ENCODE data around the gene USP7. TPM values are rescaled to one million over a fixed set of nuclear protein-coding genes. Genes with fewer than 3 reads are reported as not detected.

The USP7 gene
- total and polyA plus RNA-seq, 2 experiments from 2014 or later = 13.3 to 30.6 TPM

DNA sequence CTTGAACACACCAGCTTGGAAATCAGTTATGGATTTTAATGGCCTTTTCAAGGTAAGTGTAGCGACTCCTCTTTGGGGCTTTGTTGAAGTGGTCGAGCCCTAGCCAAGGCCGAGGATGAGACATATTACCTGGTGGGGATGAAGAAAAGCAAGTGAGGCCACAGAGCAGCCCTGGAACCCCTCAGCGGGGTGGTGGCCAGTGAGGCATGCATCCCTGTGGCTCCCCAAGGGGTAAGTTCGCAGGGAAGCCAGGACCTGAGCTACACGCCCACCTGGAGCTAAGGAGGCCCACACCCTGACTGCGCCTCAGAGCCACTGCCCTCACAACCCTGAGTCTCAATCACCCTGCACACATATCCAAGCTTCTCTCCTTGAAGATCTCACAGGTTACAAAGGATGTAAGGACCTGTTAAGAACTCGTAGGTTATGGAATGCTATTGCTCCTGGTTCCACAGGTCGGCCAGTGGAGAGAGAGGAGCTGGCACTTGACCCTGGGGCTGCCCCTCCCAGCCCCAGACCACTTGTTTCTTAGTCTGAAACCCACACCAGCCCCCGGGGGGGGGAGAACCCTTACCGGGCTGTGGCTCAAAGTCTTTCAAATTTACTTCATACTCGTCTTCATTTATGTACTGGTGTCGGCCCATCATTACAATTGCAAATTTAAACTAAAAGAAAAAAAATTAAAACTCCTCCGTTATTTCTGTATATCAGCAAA, 69.6 kb downstream of the USP7 start:
- no peak for TF ChIP-seq EZH2 (IDR thresholded peaks at IDR 0.05; ENCODE audit: insufficient read depth, poor library complexity, severe bottlenecking)
- no peak for TF ChIP-seq EZH2phosphoT487 (IDR thresholded peaks at IDR 0.05; ENCODE audit: insufficient read depth, low read depth)
- Histone ChIP-seq H3K79me2 (ENCODE audit: insufficient read depth) (no peaks in the 10 kb centered on the region), H2AFZ (no peak overlapping the region), H3K36me3 (ENCODE audit: low read depth) (peaks cover 73% of the 10 kb centered on the region), H3K27me3 (replicated peaks; ENCODE audit: insufficient read depth) (no peaks in the 10 kb centered on the region), H3K27ac (no peak overlapping the region), H3K9me3 (ENCODE audit: low read depth) (no peaks in the 10 kb centered on the region), H3K4me3 (no peak overlapping the region), H3K4me1 (ENCODE audit: insufficient read depth) (no peaks in the 10 kb centered on the region), H4K20me1 (ENCODE audit: insufficient read depth) (no peaks in the 10 kb centered on the region), H3K4me2 (ENCODE audit: unreplicated experiment) (no peak overlapping the region), H3K9ac (no peak overlapping the region), H3K9me2 (ENCODE audit: insufficient read depth) (no peaks in the 10 kb centered on the region), H3F3A (ENCODE audit: insufficient read depth) (peaks cover 10% of the 10 kb centered on the region; the same call in 1 of the 2 replicates)
- 89 to 92% methylated on average over 14 of the region's 14 CpGs for WGBS, 2 experiments (ENCODE audit: low coverage in 1 of 2, low lambda C conversion rate in 2 of 2, missing lambda C conversion rate in 2 of 2)
- in situ Hi-C loops (cut with MboI) = loop anchor here (10.0 kb wide), 1 partner anchor 111 kb away; no protein-coding TSS in a partner anchor
- DNase-seq = no peak

DNA sequence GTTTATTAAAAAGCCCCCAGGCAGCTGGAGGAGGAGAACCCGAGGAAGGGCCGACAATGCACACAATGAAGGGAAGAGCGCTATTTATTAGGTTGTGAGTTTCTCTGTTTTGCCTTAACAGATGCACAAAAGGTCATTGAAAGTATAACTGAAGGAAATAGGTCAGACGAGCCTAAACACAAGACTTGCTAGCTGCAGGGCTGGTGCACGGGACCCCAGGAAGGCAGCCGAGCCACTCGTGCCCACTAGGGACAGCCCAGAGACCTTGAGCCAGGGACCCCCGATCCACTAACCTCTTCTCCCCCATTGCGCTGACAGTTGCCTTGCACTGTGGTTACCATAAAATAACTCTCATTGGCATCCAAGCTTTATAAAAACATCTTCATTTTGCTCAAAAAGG, 70.3 kb downstream of the USP7 start:
- H3F3A ChIP-seq (ENCODE audit: insufficient read depth) = peaks cover 10% of the 10 kb centered on the region; the same call in 1 of the 2 replicates
- WGBS, 2 experiments (ENCODE audit: low coverage in 1 of 2, low lambda C conversion rate in 2 of 2, missing lambda C conversion rate in 2 of 2) = 85% methylated on average over 9 of the region's 9 CpGs
- peaks cover 66% of the 10 kb centered on the region for H3K36me3 ChIP-seq (ENCODE audit: low read depth)
- H3K9ac ChIP-seq = no peak overlapping the region
- H3K27me3 ChIP-seq (replicated peaks; ENCODE audit: insufficient read depth) = no peaks in the 10 kb centered on the region
- no peak for TF ChIP-seq EZH2 (IDR thresholded peaks at IDR 0.05; ENCODE audit: insufficient read depth, poor library complexity, severe bottlenecking)
- no peak for TF ChIP-seq EZH2phosphoT487 (IDR thresholded peaks at IDR 0.05; ENCODE audit: insufficient read depth, low read depth)
- H2AFZ ChIP-seq = no peak overlapping the region
- H3K79me2 ChIP-seq (ENCODE audit: insufficient read depth) = no peaks in the 10 kb centered on the region
- no peak for DNase-seq
- H3K4me3 ChIP-seq = no peak overlapping the region
- H4K20me1 ChIP-seq (ENCODE audit: insufficient read depth) = no peaks in the 10 kb centered on the region
- H3K9me3 ChIP-seq (ENCODE audit: low read depth) = no peaks in the 10 kb centered on the region
- in situ Hi-C loops (cut with MboI) = loop anchor here (10.0 kb wide), 1 partner anchor 111 kb away; no protein-coding TSS in a partner anchor
- no peaks in the 10 kb centered on the region for H3K9me2 ChIP-seq (ENCODE audit: insufficient read depth)
- no peak overlapping the region for H3K4me2 ChIP-seq (ENCODE audit: unreplicated experiment)
- H3K27ac ChIP-seq = no peak overlapping the region
- H3K4me1 ChIP-seq (ENCODE audit: insufficient read depth) = peaks cover 2% of the 10 kb centered on the region

GRCh38 chr16:8892101-8892575, 71.6 kb downstream of the USP7 start:
- in situ Hi-C loops (cut with MboI) = loop anchor here (10.0 kb wide), 1 partner anchor 113 kb away; no protein-coding TSS in a partner anchor
- Histone ChIP-seq H2AFZ (no peak overlapping the region), H3K27me3 (replicated peaks; ENCODE audit: insufficient read depth) (no peaks in the 10 kb centered on the region), H3K9me2 (ENCODE audit: insufficient read depth) (no peaks in the 10 kb centered on the region), H3K4me1 (ENCODE audit: insufficient read depth) (peaks cover 10% of the 10 kb centered on the region), H3K79me2 (ENCODE audit: insufficient read depth) (no peaks in the 10 kb centered on the region), H3K4me2 (ENCODE audit: unreplicated experiment) (no peak overlapping the region), H4K20me1 (ENCODE audit: insufficient read depth) (no peaks in the 10 kb centered on the region), H3F3A (ENCODE audit: insufficient read depth) (peaks cover 14% of the 10 kb centered on the region), H3K9me3 (ENCODE audit: low read depth) (no peaks in the 10 kb centered on the region), H3K27ac (no peak overlapping the region), H3K36me3 (ENCODE audit: low read depth) (peaks cover 59% of the 10 kb centered on the region), H3K4me3 (no peak overlapping the region), H3K9ac (no peak overlapping the region)
- DNase-seq = no peak
- no peak for TF ChIP-seq EZH2phosphoT487 (IDR thresholded peaks at IDR 0.05; ENCODE audit: insufficient read depth, low read depth)
- no peak for TF ChIP-seq EZH2 (IDR thresholded peaks at IDR 0.05; ENCODE audit: insufficient read depth, poor library complexity, severe bottlenecking)
- 84 to 91% methylated on average over 15 to 16 of the region's 16 CpGs for whole genome bisulfite sequencing, 2 experiments (ENCODE audit: low coverage in 1 of 2, low lambda C conversion rate in 2 of 2, missing lambda C conversion rate in 2 of 2)

DNA sequence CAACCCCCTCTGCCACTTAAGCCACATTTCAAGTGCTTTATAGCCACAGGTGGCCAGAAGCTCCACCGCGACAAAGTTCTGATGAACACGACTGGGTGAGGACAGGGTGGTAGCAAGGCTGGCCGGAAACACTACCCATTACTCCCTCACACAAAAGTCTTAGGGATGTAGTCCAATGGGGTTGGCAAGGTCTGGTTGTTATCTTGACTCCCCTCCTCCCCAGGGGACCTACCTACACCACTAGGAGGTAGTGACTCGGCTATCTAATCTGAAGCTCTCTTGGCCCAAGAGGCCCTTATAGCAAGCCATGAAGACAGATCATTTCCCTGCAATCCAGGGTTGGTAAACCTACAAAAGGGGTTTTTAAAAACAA, 73.2 kb downstream of the USP7 start:
- Histone ChIP-seq H4K20me1 (ENCODE audit: insufficient read depth) (no peaks in the 10 kb centered on the region), H3K9me3 (ENCODE audit: low read depth) (no peaks in the 10 kb centered on the region), H3K4me2 (ENCODE audit: unreplicated experiment) (no peak overlapping the region), H3K4me3 (no peak overlapping the region), H3K4me1 (ENCODE audit: insufficient read depth) (peaks cover 25% of the 10 kb centered on the region), H3K9me2 (ENCODE audit: insufficient read depth) (no peaks in the 10 kb centered on the region), H3F3A (ENCODE audit: insufficient read depth) (peaks cover 30% of the 10 kb centered on the region), H3K27ac (no peak overlapping the region), H2AFZ (no peak overlapping the region), H3K27me3 (replicated peaks; ENCODE audit: insufficient read depth) (no peaks in the 10 kb centered on the region), H3K36me3 (ENCODE audit: low read depth) (peaks cover 44% of the 10 kb centered on the region; the same call in 1 of the 2 replicates), H3K79me2 (ENCODE audit: insufficient read depth) (no peaks in the 10 kb centered on the region), H3K9ac (no peak overlapping the region)
- 96 to 99% methylated on average over 5 of the region's 5 CpGs for WGBS, 2 experiments (ENCODE audit: low coverage in 1 of 2, low lambda C conversion rate in 2 of 2, missing lambda C conversion rate in 2 of 2)
- in situ Hi-C loops (cut with MboI) = loop anchor here (10.0 kb wide), 1 partner anchor 114 kb away; no protein-coding TSS in a partner anchor
- DNase-seq = no peak
- no peak for TF ChIP-seq EZH2phosphoT487 (IDR thresholded peaks at IDR 0.05; ENCODE audit: insufficient read depth, low read depth)
- no peak for TF ChIP-seq EZH2 (IDR thresholded peaks at IDR 0.05; ENCODE audit: insufficient read depth, poor library complexity, severe bottlenecking)

Data from GM23248 (cell line).